ENCODE measurements around the gene TMCC3. TPM values are rescaled to one million over a fixed set of nuclear protein-coding genes. Genes with fewer than 3 reads are reported as not detected.

Gene TMCC3
- total RNA-seq, 1 donor from 2014 or later, result 3.5 TPM

GRCh38 chr12:94599189-94599588 is 51.2 kb downstream of the TMCC3 start:
- peaks cover 2% of the 10 kb centered on the region for H3K4me1 Mint-ChIP-seq (ENCODE audit: low read depth, unreplicated experiment)
- Histone ChIP-seq H4K20me1 (ENCODE audit: insufficient read depth, low read length) (no peaks in the 10 kb centered on the region), H3K4me3 (ENCODE audit: insufficient read depth, low read depth, low read length) (no peak overlapping the region), H3K4me1 (ENCODE audit: insufficient read depth, low read length) (no peaks in the 10 kb centered on the region), H3K9ac (ENCODE audit: low read length) (no peak overlapping the region), H3K9me3 (ENCODE audit: insufficient read depth, low read depth, low read length) (no peaks in the 10 kb centered on the region), H3K79me2 (ENCODE audit: insufficient read depth, low read length) (no peaks in the 10 kb centered on the region), H2AFZ (ENCODE audit: low read depth, low read length) (no peak overlapping the region), H3K27ac (ENCODE audit: low read depth, low read length) (no peak overlapping the region), H3K4me2 (ENCODE audit: low read length) (no peak overlapping the region), H3K27me3 (ENCODE audit: insufficient read depth, low read length) (peaks cover 6% of the 10 kb centered on the region), H3K36me3 (ENCODE audit: insufficient read depth, low read length) (no peaks in the 10 kb centered on the region)
- H3K4me3 Mint-ChIP-seq (ENCODE audit: unreplicated experiment), result no peak overlapping the region
- TF ChIP-seq CTCF (IDR thresholded peaks at IDR 0.05; ENCODE audit: insufficient read depth, low read depth, low read length) (no peak), EZH2 (IDR thresholded peaks at IDR 0.05; ENCODE audit: insufficient read depth, low read length) (no peak)
- H3K36me3 Mint-ChIP-seq (ENCODE audit: low read depth, unreplicated experiment), result no peaks in the 10 kb centered on the region
- no peaks in the 10 kb centered on the region for H3K27me3 Mint-ChIP-seq (ENCODE audit: low read depth, unreplicated experiment)
- no peak overlapping the region for H3K27ac Mint-ChIP-seq (ENCODE audit: unreplicated experiment)
- H3K9me3 Mint-ChIP-seq (ENCODE audit: unreplicated experiment), result no peaks in the 10 kb centered on the region
- no peak for FAIRE-seq
- no peak for DNase-seq (ENCODE audit: low read depth)

GRCh38 chr12:94597268-94597667 is 53.1 kb downstream of the TMCC3 start:
- no peaks in the 10 kb centered on the region for H3K36me3 Mint-ChIP-seq (ENCODE audit: low read depth, unreplicated experiment)
- Histone ChIP-seq H3K27me3 (ENCODE audit: insufficient read depth, low read length) (peaks cover 6% of the 10 kb centered on the region), H3K4me1 (ENCODE audit: insufficient read depth, low read length) (no peaks in the 10 kb centered on the region), H3K9ac (ENCODE audit: low read length) (no peak overlapping the region), H2AFZ (ENCODE audit: low read depth, low read length) (no peak overlapping the region), H3K4me3 (ENCODE audit: insufficient read depth, low read depth, low read length) (no peak overlapping the region), H3K79me2 (ENCODE audit: insufficient read depth, low read length) (no peaks in the 10 kb centered on the region), H3K27ac (ENCODE audit: low read depth, low read length) (no peak overlapping the region), H4K20me1 (ENCODE audit: insufficient read depth, low read length) (no peaks in the 10 kb centered on the region), H3K4me2 (ENCODE audit: low read length) (no peak overlapping the region), H3K9me3 (ENCODE audit: insufficient read depth, low read depth, low read length) (no peaks in the 10 kb centered on the region), H3K36me3 (ENCODE audit: insufficient read depth, low read length) (no peaks in the 10 kb centered on the region)
- no peak overlapping the region for H3K27ac Mint-ChIP-seq (ENCODE audit: unreplicated experiment)
- FAIRE-seq (no peak), DNase-seq (ENCODE audit: low read depth) (no peak)
- TF ChIP-seq EZH2 (IDR thresholded peaks at IDR 0.05; ENCODE audit: insufficient read depth, low read length) (no peak), CTCF (IDR thresholded peaks at IDR 0.05; ENCODE audit: insufficient read depth, low read depth, low read length) (no peak)
- H3K9me3 Mint-ChIP-seq (ENCODE audit: unreplicated experiment), result no peaks in the 10 kb centered on the region
- H3K4me1 Mint-ChIP-seq (ENCODE audit: low read depth, unreplicated experiment), result peaks cover 2% of the 10 kb centered on the region
- no peaks in the 10 kb centered on the region for H3K27me3 Mint-ChIP-seq (ENCODE audit: low read depth, unreplicated experiment)
- no peak overlapping the region for H3K4me3 Mint-ChIP-seq (ENCODE audit: unreplicated experiment)

- no peak overlapping the region for H3K27ac ChIP-seq (ENCODE audit: low read depth, low read length)
- H3K27me3 ChIP-seq (ENCODE audit: insufficient read depth, low read length), result peaks cover 6% of the 10 kb centered on the region
- H3K4me2 ChIP-seq (ENCODE audit: low read length), result no peak overlapping the region
- H3K36me3 Mint-ChIP-seq (ENCODE audit: low read depth, unreplicated experiment), result no peaks in the 10 kb centered on the region
- no peaks in the 10 kb centered on the region for H3K9me3 Mint-ChIP-seq (ENCODE audit: unreplicated experiment)
- H3K9ac ChIP-seq (ENCODE audit: low read length), result no peak overlapping the region
- no peaks in the 10 kb centered on the region for H4K20me1 ChIP-seq (ENCODE audit: insufficient read depth, low read length)
- no peak overlapping the region for H3K4me3 ChIP-seq (ENCODE audit: insufficient read depth, low read depth, low read length)
- H2AFZ ChIP-seq (ENCODE audit: low read depth, low read length), result no peak overlapping the region
- no peaks in the 10 kb centered on the region for H3K9me3 ChIP-seq (ENCODE audit: insufficient read depth, low read depth, low read length)
- TF ChIP-seq EZH2 (IDR thresholded peaks at IDR 0.05; ENCODE audit: insufficient read depth, low read length) (no peak), CTCF (IDR thresholded peaks at IDR 0.05; ENCODE audit: insufficient read depth, low read depth, low read length) (no peak)
- no peaks in the 10 kb centered on the region for H3K36me3 ChIP-seq (ENCODE audit: insufficient read depth, low read length)
- no peaks in the 10 kb centered on the region for H3K4me1 ChIP-seq (ENCODE audit: insufficient read depth, low read length)
- H3K4me1 Mint-ChIP-seq (ENCODE audit: low read depth, unreplicated experiment), result no peaks in the 10 kb centered on the region
- no peaks in the 10 kb centered on the region for H3K79me2 ChIP-seq (ENCODE audit: insufficient read depth, low read length)
- no peak overlapping the region for H3K27ac Mint-ChIP-seq (ENCODE audit: unreplicated experiment)
- no peak for FAIRE-seq
- no peaks in the 10 kb centered on the region for H3K27me3 Mint-ChIP-seq (ENCODE audit: low read depth, unreplicated experiment)
- H3K4me3 Mint-ChIP-seq (ENCODE audit: unreplicated experiment), result no peak overlapping the region
- no peak for DNase-seq (ENCODE audit: low read depth)
These were observed 53.8 kb downstream of the TMCC3 start for GRCh38 chr12:94596596-94596995.

Measured in astrocyte (in vitro differentiated cells and primary cell).